NCI-H524 treated with DMSO at 0.1 percent for 48 hours (cell line): ENCODE results near the gene RCCD1.

Experiments
- DNase-seq: peaks from one replicate; lab custom pipeline; 2025; lab: John Stamatoyannopoulos, UW

RCCD1 gene

DNA sequence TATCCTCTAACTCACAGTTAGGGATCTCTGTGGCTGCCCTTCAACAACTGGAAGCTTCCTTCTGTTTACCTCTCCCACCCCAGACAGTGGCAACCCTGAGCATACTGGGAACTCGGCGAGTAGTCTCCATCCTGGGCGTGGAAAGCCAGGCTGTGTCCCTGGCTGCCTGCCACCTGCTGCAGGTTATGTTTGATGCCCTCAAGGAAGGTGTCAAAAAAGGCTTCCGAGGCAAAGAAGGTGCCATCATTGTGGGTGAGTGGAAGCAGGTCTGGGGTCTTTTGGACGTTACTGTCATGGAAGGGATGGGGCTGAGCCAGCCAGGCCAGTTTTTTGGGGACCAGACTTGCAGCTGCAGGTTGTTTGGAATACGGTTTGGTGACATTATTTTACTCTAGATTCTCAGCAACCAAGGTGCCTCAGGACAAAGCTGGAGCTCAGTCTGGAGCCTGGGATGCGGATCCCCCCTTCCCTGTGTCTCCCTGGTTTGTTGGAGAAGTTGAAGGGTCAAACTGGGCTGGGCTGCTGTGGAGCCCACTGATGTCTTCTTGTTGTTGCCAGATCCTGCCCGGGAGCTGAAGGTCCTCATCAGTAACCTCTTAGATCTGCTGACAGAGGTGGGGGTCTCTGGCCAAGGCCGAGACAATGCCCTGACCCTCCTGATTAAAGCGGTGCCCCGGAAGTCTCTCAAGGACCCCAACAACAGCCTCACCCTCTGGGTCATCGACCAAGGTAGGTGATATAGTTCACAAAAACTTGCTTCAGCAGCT lies 12.1 kb upstream of the RCCD1 start:
- DNase-seq = no peak

DNA sequence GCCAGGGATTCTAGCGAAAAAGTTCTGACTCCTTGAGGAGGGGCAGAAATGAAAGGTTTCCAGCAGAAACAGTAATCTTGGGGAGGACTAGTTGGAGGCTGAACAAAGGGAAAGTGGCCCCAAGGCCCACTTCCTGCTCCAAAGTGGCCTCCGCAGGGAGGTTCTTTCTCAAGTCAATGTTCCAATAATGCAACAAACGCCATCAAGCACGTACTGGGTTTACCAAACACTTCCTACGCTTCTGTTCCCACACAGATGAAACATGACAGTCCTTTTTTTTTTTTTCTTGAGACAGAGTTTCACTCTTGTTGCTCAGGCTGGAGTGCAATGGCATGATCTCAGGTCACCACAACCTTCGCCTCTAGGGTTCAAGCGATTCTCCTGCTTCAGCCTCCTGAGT lies 9.6 kb upstream of the RCCD1 start:
- no peak for DNase-seq

DNA sequence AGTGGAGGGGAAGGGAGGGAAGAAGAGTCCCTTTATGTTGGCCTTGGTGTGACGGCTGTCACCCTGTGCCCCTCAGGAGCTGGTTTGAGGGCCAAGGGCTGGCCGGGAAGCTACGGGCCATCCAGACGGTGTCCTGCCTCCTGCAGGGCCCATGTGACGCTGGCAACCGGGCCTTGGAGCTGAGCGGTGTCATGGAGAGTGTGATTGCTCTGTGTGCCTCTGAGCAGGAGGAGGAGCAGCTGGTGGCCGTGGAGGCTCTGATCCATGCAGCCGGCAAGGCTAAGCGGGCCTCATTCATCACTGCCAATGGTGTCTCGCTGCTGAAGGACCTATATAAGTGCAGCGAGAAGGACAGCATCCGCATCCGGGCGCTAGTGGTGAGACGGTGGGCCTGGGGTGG lies 8.1 kb upstream of the RCCD1 start:
- no peak for DNase-seq

DNA sequence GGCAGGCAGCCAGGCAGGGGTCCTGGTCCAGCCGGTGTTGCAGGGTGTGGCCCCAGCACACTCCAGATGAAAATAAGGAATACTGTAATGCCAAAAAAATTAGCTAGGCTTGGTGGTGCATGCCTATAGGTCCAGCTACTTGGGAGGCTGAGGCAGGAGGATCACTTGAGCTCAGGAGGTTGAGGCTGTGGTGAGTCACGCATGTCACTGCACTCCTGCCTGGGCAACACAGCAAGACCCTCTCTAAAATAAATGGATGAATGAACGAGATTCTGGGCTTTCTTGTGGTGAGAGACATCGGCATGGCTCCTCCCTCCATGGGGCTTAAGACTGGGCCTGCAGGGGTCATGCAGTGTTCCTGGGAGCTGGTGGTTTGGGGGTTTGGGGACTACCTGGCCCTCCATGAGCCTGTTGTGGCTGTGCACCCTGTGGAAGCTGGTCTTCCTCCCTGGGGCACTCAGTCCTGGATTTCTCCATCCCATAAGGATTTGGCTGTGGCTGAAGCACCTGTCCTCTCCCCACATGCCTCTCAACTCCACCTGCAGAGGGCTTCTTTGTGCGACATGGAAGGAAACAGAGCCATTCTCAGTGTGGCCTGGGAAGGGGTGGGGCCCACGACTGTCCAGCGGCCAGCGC lies 7.6 kb upstream of the RCCD1 start:
- no peak for DNase-seq

DNA sequence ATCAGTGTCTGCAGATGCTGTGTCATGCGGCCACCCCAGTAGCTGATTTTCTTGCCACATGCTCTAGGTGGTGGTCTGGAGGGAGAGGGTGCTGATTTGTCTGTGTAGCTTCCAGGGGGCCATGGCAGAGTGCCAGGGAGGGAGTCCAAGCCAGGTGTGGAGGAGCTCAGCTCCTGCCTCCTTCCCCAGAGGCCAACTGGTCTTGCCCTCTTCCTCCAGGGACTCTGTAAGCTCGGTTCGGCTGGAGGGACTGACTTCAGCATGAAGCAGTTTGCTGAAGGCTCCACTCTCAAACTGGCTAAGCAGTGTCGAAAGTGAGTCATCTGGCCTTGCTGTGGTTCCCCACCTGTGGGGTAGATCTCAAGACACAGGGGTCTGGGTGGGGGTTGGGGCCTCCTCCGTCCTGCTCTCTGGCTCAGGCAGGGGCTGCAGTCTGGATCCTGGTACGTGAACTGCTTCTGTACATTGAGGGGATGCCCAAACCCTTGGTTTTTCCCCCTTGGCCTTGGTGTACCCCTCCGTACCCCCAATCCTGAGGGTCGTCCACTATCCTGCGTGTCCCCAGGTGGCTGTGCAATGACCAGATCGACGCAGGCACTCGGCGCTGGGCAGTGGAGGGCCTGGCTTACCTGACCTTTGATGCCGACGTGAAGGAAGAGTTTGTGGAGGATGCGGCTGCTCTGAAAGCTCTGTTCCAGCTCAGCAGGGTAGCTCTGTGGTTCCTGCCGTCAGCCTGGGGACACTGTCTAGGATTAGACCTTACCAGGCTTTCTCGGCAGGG lies 6.9 kb upstream of the RCCD1 start:
- DNase-seq = no peak

DNA sequence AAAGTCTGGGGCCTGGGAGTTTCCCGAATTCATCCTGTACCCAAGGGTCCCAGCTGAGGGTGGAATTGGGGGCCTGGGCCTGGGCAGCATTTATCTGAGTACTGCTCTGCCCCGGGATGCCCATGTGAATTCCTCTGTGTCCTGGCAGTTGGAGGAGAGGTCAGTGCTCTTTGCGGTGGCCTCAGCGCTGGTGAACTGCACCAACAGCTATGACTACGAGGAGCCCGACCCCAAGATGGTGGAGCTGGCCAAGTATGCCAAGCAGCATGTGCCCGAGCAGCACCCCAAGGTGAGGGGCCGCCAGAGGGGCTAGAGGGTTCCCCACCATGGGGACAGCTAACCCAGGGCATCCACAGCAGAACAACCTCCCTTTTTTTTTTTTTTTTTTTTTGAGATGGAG lies 6.2 kb upstream of the RCCD1 start:
- DNase-seq = no peak

DNA sequence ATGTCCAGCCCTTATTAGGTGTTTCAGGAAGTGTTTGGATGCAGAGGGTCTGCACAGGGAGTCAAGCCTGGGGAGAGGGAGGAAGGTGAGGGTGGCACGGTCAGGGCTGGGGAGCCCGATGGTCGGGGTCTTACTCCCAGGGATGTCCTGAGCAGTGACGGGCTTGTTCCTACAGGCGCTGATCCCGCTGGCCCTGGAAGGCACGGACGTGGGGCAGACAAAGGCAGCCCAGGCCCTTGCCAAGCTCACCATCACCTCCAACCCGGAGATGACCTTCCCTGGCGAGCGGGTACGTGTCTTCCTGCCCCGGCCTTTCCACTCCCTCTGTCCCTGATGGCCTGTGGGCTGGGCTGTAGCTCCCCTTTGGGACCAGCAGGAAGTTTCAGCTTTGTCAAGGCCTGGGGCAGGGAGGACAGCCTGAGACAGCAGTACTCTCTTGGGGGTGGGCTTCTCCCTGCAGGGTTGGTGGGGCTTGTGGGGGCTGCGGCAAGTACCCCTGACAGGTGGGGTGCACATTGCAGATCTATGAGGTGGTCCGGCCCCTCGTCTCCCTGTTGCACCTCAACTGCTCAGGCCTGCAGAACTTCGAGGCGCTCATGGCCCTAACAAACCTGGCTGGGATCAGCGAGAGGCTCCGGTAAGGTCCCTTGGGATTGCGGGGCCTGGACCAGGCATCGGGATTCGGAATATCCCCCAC lies 4.6 kb upstream of the RCCD1 start:
- DNase-seq = no peak

DNA sequence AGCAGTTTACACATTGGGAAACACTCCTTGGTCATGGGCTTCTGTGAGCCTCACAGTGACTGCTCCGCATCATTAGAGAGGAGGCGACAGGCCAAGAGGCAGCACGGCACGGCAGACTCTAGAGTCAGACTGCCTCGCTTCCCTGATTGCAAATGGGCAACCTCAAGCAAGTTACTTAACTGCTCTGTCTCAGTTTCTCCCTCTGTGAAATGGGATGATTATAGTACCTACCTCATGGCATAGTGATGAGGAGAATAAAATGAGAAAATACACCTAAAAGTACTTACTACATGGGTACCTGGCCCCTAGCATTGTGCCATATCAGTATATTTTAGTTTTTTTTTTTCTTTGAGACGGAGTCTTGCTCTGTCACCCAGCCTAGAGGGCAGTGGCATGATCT lies 4.0 kb upstream of the RCCD1 start:
- no peak for DNase-seq

DNA sequence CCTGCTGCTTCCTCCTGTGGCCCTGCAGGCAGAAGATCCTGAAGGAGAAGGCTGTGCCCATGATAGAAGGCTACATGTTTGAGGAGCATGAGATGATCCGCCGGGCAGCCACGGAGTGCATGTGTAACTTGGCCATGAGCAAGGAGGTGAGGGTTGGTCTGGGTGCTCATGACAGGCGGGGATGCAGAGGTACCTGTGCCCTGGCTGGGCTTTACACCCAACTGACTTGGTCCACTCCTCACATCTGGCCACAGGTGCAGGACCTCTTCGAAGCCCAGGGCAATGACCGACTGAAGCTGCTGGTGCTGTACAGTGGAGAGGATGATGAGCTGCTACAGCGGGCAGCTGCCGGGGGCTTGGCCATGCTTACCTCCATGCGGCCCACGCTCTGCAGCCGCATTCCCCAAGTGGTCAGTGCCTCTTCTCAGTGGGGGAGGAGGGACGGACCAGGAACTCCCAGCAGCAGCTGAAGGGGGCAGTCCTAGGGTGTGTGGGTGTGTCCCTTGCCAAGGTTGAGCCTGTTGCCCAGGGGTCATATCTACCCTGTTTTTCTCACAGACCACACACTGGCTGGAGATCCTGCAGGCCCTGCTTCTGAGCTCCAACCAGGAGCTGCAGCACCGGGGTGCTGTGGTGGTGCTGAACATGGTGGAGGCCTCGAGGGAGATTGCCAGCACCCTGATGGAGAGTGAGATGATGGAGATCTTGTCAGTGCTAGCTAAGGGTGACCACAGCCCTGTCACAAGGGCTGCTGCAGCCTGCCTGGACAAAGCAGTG lies 1.6 kb upstream of the RCCD1 start:
- no peak for DNase-seq

DNA sequence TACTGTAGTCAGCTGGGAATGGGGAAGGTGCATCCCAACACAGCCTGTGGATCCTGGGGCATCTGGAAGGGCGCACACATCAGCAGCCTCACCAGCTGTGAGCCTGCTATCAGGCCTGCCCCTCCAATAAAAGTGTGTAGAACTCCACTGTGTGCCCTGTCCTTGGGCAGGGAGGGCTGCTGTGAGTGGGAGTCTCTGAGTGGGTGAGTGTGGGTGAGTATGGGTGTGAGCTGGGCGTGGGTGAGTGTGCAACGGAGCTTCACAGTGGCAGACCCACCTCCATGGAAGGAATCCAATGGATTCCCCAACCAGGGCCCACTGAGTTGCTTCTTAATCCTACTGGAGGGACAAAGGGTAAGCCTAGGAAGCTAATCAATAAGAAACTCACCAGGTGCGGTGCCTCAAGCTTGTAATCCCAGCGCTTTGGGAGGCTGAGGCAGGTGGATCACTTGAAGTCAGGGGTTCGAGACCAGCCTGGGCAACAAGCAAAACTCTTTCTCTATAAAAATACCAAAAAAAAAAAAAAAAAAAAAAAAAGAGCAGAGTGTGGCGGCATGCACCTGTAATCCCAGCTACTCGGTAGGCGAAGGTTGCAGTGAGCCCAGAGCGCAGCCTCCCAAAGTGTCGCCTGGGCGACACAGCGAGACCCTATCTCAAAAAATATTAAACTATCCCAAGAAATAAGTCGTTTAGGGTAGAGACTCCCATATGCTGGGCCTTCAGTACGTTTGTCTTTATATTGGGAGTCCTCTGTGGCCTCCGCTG lies 555 bp upstream of the RCCD1 start:
- no peak for DNase-seq

DNA sequence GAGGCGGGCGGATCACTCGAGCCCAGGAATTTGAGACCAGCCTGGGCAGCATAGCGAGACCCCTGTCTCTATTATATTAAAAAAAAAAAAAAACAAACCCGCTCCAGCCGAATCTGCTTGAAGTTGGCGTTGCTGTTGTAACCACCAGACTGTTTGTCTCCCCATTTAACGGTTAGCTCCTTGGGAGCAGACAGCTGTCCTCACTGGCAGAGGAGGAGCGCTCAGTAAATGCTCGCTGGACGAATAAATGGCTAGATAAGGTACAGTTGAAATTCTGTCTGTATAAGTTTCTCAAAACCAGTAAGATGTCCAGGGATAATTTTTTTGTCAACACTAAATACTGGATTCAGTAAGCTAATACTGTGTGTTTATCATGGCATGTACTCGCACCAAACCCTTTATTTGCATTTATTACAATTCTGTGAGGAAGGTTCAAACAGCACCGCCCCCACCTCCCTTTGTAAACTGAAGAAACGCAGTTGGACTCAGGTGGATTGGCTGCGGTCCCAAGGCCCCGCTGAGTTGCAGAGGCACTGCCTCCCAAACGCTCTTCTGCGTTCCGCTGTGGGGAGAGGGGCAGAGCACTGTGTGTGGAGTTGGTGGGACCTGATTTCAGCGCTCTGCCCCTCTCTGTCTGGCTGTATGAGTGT lies 1.1 kb downstream of the RCCD1 start:
- DNase-seq = no peak

DNA sequence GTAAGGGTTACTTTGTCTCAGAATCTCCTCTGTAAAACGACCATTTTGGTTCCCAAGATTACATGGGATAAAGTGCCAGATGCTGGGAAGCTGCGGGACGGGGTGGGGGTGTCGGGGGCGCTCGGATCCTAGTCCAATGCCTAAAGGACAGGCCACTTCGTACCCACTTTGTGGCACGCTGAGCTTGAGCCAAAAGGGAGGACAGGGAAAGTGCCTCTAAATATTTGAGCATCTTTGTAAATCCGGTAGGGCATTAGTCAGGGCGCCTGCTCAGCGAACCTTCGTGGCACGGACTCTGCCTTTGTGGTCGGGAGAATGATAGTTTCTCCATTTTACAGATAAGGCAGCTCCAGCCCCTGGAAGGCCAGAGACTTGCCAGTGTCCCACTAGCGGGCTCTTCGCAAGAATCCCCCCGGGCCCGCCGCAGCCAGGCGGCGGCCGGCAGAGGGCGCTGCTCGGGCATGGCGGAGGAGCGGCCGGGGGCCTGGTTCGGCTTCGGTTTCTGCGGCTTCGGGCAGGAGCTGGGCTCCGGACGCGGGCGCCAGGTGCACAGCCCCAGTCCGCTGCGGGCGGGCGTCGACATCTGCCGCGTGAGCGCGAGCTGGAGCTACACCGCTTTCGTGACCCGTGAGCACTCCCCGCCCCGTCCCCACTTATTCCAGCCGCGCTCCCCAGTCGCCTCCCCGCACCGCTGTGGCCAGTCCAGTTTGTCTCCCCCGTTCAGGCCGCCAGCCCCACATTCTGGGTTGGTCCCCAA lies 1.8 kb downstream of the RCCD1 start:
- DNase-seq = peak; percentile 13

DNA sequence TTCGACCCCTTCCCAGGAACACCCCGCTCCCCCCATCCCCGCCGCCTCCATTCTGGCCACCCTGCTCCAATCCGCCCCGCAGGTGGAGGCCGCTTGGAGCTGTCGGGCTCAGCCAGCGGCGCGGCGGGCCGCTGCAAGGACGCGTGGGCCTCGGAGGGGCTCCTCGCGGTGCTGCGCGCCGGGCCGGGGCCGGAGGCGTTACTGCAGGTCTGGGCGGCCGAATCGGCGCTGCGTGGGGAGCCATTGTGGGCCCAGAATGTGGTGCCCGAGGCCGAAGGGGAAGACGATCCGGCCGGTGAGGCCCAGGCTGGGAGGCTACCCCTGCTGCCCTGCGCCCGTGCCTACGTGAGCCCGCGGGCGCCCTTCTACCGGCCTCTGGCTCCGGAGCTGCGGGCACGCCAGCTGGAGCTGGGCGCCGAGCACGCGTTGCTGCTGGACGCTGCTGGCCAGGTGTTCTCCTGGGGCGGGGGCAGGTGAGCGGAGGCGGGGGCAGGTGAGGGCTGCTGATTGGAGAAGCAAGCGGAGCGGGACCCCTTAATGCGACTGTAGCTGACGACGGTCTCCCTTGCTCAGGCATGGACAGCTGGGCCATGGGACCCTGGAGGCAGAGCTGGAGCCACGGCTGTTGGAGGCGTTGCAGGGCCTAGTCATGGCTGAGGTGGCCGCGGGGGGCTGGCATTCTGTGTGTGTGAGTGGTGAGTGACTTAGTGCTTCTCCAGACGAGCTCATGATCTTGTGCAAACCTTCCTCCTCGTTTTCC lies 2.5 kb downstream of the RCCD1 start:
- DNase-seq = no peak

DNA sequence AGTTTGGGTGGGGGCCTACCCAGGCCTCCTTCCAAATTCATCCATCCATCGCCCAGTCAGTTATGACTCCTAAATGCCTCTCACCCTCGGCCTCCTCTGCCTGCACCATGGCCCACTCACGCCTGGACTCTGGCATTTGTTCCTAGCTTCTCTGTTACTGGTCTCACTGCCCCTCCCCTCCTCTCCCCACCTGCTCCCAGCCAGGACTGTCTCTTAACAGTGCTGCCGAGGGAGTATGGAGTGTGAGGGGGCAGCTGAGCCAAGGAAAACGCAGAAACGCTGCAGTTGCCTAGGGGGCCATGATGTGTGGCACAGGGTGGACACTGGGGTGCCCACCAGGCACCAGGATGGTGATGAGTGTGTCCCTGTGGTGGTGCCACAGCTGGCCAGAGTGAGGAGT lies 3.1 kb downstream of the RCCD1 start:
- DNase-seq = no peak

DNA sequence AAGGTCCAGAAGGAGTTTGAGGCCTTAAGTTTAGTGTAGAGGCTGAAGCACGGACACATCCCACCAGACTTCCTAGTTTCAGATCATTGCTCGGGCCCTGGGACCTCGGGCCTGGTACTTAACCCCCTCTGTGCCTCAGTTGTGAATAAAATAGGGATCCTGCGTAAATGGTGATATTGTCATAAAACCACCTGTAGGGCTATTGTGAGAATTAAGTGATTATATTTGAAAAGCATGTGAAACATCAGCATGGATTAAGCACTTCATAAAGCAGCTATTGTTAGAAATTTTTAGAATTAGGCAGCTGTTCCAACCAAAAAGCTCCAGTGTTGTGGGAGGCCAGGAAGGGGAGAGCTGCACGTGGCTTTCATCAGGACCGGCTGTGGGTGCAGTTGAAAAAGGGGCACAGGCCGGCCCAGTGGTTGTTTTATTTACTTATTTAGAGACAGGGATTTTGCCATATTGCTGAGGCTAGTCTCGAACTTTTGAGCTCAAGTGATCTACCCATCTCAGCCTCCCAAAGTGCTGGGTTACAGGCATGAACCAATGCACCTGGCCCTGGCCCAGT lies 4.4 kb downstream of the RCCD1 start:
- no peak for DNase-seq

DNA sequence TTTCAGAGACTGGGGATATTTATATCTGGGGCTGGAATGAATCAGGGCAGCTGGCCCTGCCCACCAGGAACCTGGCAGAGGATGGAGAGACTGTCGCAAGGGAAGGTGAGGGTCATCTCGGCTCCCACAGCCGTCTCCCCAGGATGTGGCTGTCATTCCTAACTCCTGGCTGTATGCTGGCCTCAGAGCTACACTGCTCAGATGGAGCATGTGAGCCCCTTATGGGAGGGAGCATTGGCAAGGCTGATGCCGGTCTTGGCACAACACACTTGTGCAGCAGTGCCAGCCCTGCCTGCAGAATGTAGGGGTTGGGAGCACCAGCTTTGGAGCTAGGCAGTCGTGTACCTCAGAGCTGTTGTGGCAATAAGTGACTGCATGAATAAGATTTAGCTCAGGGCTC lies 5.2 kb downstream of the RCCD1 start:
- DNase-seq = no peak

DNA sequence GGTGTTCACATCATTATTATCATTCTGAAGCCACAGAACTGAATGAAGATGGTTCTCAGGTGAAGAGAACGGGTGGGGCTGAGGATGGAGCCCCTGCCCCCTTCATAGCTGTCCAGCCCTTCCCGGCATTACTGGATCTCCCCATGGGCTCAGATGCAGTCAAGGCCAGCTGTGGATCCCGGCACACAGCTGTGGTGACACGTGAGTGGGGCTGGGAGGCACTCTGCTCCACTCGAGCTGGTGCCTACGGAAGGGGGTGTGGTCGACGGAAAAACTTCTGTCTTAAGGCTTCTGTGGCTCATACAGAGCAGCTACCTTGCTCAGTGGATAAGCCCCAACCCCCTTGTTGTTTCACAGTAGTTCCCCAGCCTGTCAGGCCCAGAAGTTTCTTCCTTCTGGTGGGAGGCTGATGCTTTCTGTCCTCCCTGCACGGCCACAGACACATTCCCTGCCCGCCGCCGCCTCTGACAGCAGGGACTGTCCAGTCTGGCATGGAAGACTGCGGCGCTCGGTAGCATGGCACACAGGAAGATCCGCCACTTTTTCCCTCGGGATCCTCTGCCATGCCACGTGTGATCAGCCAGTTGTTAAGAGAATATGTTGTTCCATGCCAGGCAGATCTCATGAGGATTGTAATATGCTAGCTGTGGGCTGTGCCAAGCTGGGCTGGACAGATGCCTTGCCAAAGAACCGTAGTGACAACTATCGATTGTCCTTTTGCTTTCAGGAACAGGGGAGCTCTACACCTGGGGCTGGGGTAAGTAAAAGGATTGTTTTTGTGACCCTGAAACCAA lies 5.8 kb downstream of the RCCD1 start:
- DNase-seq = no peak

DNA sequence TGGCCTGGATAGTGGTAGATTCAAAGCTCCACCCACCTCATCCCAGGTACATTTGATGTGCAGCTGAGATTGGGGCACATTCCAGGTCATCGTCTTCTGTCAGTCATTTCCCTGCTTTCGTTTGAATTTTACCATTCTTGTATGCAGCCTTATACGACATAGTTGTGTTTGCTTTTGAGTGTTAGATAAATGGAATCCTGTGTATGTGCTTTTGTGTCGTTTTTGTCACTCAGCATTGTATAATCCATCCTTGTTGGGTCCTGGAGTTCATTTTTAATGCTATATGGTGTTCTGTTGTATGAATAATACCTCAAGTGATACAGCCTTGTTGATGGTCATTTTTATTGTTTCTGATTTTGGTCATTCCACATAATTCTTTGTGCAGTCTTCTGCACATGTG lies 7.3 kb downstream of the RCCD1 start:
- no peak for DNase-seq
